Measurements from ENCODE around the gene OPCML. TPM values are rescaled to one million over a fixed set of nuclear protein-coding genes. Genes with fewer than 3 reads are reported as not detected.

The OPCML gene
- total RNA-seq, 1 experiment from 2014 or later = 0.94 TPM

GRCh38 chr11:132555617-132556016 is 976.7 kb downstream of the OPCML start:
- peaks cover 0 to 7% (median 3%) of the 10 kb centered on the region in 3 experiments; a peak in 2 of 7 replicates for H3K36me3 Mint-ChIP-seq (ENCODE audit: insufficient read depth in 1 of 3, low read depth in 3 of 3)
- Histone ChIP-seq H3K9me3 (ENCODE audit: control insufficient read depth, low read depth, low read length) (no peaks in the 10 kb centered on the region), H3K4ac (ENCODE audit: low read depth, low read length) (no peak overlapping the region), H3K4me2 (ENCODE audit: insufficient read depth, insufficient read length, low read length) (no peak overlapping the region), H3K27me3 (ENCODE audit: insufficient read depth, low read length) (no peaks in the 10 kb centered on the region), H2AFZ (ENCODE audit: low read length) (no peak overlapping the region), H3K27ac (ENCODE audit: insufficient read length, low read depth, low read length) (no peak overlapping the region), H4K8ac (replicated peaks; ENCODE audit: insufficient read length, low read depth, low read length) (no peak overlapping the region), H2BK5ac (ENCODE audit: insufficient read length, low read length) (no peak overlapping the region), H3K56ac (ENCODE audit: insufficient read length, low read depth, low read length) (no peak overlapping the region), H3T11ph (ENCODE audit: low read length) (no peak overlapping the region), H3K18ac (ENCODE audit: insufficient read length, low read depth, low read length) (no peak overlapping the region), H3K23me2 (ENCODE audit: insufficient read length, low read depth, low read length, poor library complexity, severe bottlenecking) (no peaks in the 10 kb centered on the region), H3K79me2 (ENCODE audit: insufficient read depth, low read length) (no peaks in the 10 kb centered on the region), H4K5ac (ENCODE audit: insufficient read length, low read depth, low read length) (no peak overlapping the region), H3K9ac (ENCODE audit: extremely low read depth, insufficient read length, low read length) (no peak overlapping the region), H4K91ac (ENCODE audit: insufficient read length, low read depth, low read length) (no peak overlapping the region), H2BK120ac (ENCODE audit: low read depth, low read length, poor library complexity, severe bottlenecking) (no peak overlapping the region), H3K23ac (ENCODE audit: insufficient read length, low read depth, low read length) (no peak overlapping the region), H2BK12ac (ENCODE audit: insufficient read length, low read depth, low read length) (no peak overlapping the region), H3K4me1 (ENCODE audit: insufficient read depth, low read length) (no peaks in the 10 kb centered on the region), H3K79me1 (ENCODE audit: insufficient read depth, low read depth, low read length, poor library complexity, severe bottlenecking) (no peaks in the 10 kb centered on the region), H2BK15ac (ENCODE audit: low read depth, low read length) (no peak overlapping the region), H2BK20ac (ENCODE audit: low read depth, low read length, poor library complexity, severe bottlenecking) (no peak overlapping the region), H4K20me1 (ENCODE audit: control insufficient read depth, insufficient read depth, insufficient read length) (no peaks in the 10 kb centered on the region), H3K14ac (ENCODE audit: insufficient read depth, low read length) (no peak overlapping the region), H2AK5ac (ENCODE audit: insufficient read length, low read length) (no peak overlapping the region)
- peaks cover 5 to 11% of the 10 kb centered on the region in 2 experiments; a peak in 4 of 5 replicates for H3K9me3 Mint-ChIP-seq
- no peak for TF ChIP-seq CTCF (conservative IDR thresholded peaks at IDR 0.05)
- peaks cover 4 to 9% of the 10 kb centered on the region in 2 experiments; a peak in 3 of 4 replicates for H3K4me1 Mint-ChIP-seq
- no peaks in the 10 kb centered on the region for H3K27me3 Mint-ChIP-seq (ENCODE audit: low read depth)
- H3K4me3 Mint-ChIP-seq = no peak overlapping the region
- no CpG with 5 or more reads among the region's 3 CpGs for WGBS (ENCODE audit: extremely low coverage, insufficient read length, low lambda C conversion rate)
- no peak for DNase-seq
- no peak overlapping the region for H3K27ac Mint-ChIP-seq

All from H9 (cell line).